K562 (cell line): Measurements from ENCODE around the gene SMG9. TPM values are rescaled to one million over a fixed set of nuclear protein-coding genes. Genes with fewer than 3 reads are reported as not detected.

Source experiments
- DDX20 ChIP-seq: fragments of 450-650 bp; IDR thresholded peaks from 2 replicates; pipeline ENCODE4 v1.6.1; 2016; ENCODE audit warnings: missing genetic modification characterization, low read depth, mild to moderate bottlenecking, missing compliant biosample characterization, moderate library complexity
- EGR1 ChIP-seq: fragments of 450-650 bp; conservative IDR thresholded peaks from 2 replicates; pipeline ENCODE4 v1.6.1; 2017; ENCODE audit warnings: mild to moderate bottlenecking
- ETS2 ChIP-seq: IDR thresholded peaks from 2 replicates; pipeline ENCODE4 v1.6.1; 2016; ENCODE audit warnings: borderline replicate concordance, missing genetic modification characterization, mild to moderate bottlenecking, moderate library complexity, missing compliant biosample characterization; ENCODE audit not compliant: poor library complexity, severe bottlenecking
- MBD2 ChIP-seq: sonication (generic); IDR thresholded peaks from 2 replicates; pipeline ENCODE4 v1.6.1; 2016; ENCODE audit warnings: low read depth, borderline replicate concordance
- POLR2AphosphoS2 ChIP-seq: IDR thresholded peaks from 2 replicates; pipeline ENCODE4 v1.6.1; 2012; ENCODE audit warnings: low read length, improper control_type of control experiment
- ZBTB8A ChIP-seq: fragments of 450-650 bp; IDR thresholded peaks from 2 replicates; pipeline ENCODE4 v1.6.1; 2018; ENCODE audit warnings: mild to moderate bottlenecking, moderate library complexity; ENCODE audit not compliant: partially characterized antibody
- polyA plus RNA-seq, 8 experiments: library from polyadenylated mRNA; depleted of rRNA in 4 of 8; stranded (reverse) in 5 of 8; unstranded in 3 of 8; fragments of >200 nt; fragmentation: Nextera tagmentation in 2 of 8; fragmentation: Illumina TruSeq in 1 of 8; extraction: Ambion mirVana in 2 of 8; extraction: Trizol in 1 of 8; gene quantifications; 2 replicates each; pipeline versions ENCODE4 v1.2.1 to v1.2.3, GENCODE V29; 2011 to 2014; ENCODE audit warnings: inconsistent platforms in 1 of 8, missing spikeins in 1 of 8
- total RNA-seq, 7 experiments: library from RNA; depleted of rRNA in 6 of 7; stranded (reverse); fragments of >200 nt in 6 of 7; fragmentation: Illumina TruSeq in 2 of 7; extraction: Trizol in 2 of 7; gene quantifications; 2 replicates each; pipeline versions ENCODE4 v1.2.1 to v1.2.3, GENCODE V29; 2011 to 2021; ENCODE audit warnings: low replicate concordance in 1 of 7
- TF ChIP-seq, protein P1 (sequence below), 2 experiments: fragments of 450-650 bp in 1 of 2; IDR thresholded peaks; 2 replicates each; pipeline ENCODE4 v1.6.1; 2011 to 2017; ENCODE audit warnings: low read depth in 2 of 2, antibody characterized with exemption in 1 of 2, borderline replicate concordance in 1 of 2, low read length in 1 of 2, mild to moderate bottlenecking in 1 of 2, mixed read lengths in 1 of 2; ENCODE audit not compliant: control insufficient read depth in 1 of 2
- TF ChIP-seq, protein P2 (sequence below): fragments of 450-650 bp; conservative IDR thresholded peaks from 2 replicates; pipeline ENCODE4 v1.6.1; 2016; ENCODE audit warnings: missing genetic modification characterization, low read depth, mild to moderate bottlenecking, missing compliant biosample characterization, moderate library complexity
- TF ChIP-seq, protein P3 (sequence below): fragments of 450-650 bp; formaldehyde crosslinking; IDR thresholded peaks from 2 replicates; pipeline ENCODE4 v1.4.0; 2022; ENCODE audit warnings: missing genetic modification characterization

The SMG9 gene
- total and polyA plus RNA-seq, 9 of the 15 experiments (the other 6 are each of a cell fraction or from before 2014, with no cell fraction given): 1.7 to 79.7 (median 40.2) TPM

DNA sequence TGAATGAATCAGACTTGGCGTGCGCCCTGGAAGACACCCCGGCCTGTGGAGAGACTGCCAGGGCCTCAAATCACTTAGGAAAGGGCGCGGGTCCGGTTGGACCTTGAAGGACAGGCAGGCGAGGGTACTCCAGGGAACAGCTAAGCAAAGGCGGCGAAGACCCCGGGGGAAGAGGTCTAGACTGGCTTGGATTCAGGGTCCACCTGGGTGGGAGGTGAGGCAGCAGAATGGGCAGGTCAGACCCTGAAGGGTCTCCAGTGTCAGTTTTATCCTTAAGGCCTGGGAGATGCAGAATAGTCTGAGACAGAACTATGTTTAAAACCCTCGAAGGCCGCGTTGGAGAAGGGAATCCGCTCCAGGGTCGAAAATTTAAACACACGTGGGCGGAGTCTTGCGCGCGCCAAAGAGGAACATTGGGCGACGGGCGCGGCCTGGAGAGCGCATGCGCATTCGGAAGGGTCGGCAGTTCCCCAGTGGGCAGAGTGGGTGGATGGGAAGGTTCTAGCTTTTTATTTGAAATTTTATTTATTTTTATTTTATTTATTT lies 567 bp upstream of the SMG9 start (continued):
- TF ChIP-seq ZBTB8A: no peak
- no peak for TF ChIP-seq ETS2 (tag)
- TF ChIP-seq DDX20: no peak
- TF ChIP-seq EGR1: peak; percentile 78
- TF ChIP-seq, protein P1, sequence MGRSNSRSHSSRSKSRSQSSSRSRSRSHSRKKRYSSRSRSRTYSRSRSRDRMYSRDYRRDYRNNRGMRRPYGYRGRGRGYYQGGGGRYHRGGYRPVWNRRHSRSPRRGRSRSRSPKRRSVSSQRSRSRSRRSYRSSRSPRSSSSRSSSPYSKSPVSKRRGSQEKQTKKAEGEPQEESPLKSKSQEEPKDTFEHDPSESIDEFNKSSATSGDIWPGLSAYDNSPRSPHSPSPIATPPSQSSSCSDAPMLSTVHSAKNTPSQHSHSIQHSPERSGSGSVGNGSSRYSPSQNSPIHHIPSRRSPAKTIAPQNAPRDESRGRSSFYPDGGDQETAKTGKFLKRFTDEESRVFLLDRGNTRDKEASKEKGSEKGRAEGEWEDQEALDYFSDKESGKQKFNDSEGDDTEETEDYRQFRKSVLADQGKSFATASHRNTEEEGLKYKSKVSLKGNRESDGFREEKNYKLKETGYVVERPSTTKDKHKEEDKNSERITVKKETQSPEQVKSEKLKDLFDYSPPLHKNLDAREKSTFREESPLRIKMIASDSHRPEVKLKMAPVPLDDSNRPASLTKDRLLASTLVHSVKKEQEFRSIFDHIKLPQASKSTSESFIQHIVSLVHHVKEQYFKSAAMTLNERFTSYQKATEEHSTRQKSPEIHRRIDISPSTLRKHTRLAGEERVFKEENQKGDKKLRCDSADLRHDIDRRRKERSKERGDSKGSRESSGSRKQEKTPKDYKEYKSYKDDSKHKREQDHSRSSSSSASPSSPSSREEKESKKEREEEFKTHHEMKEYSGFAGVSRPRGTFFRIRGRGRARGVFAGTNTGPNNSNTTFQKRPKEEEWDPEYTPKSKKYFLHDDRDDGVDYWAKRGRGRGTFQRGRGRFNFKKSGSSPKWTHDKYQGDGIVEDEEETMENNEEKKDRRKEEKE (IDR thresholded peaks at IDR 0.05; ENCODE audit: borderline replicate concordance in 1 of 2, control insufficient read depth in 1 of 2, low read depth in 2 of 2, low read length in 1 of 2): no peak
- TF ChIP-seq, protein P2, sequence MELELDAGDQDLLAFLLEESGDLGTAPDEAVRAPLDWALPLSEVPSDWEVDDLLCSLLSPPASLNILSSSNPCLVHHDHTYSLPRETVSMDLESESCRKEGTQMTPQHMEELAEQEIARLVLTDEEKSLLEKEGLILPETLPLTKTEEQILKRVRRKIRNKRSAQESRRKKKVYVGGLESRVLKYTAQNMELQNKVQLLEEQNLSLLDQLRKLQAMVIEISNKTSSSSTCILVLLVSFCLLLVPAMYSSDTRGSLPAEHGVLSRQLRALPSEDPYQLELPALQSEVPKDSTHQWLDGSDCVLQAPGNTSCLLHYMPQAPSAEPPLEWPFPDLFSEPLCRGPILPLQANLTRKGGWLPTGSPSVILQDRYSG (tag): no peak
- TF ChIP-seq POLR2AphosphoS2: peak; percentile 61; the same call in 1 of the 2 replicates
- TF ChIP-seq, protein P3, sequence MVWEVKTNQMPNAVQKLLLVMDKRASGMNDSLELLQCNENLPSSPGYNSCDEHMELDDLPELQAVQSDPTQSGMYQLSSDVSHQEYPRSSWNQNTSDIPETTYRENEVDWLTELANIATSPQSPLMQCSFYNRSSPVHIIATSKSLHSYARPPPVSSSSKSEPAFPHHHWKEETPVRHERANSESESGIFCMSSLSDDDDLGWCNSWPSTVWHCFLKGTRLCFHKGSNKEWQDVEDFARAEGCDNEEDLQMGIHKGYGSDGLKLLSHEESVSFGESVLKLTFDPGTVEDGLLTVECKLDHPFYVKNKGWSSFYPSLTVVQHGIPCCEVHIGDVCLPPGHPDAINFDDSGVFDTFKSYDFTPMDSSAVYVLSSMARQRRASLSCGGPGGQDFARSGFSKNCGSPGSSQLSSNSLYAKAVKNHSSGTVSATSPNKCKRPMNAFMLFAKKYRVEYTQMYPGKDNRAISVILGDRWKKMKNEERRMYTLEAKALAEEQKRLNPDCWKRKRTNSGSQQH: peak; percentile 68; the same call in 1 of the 2 replicates
- TF ChIP-seq MBD2: no peak
